PFSK-1 (cell line): Measurements from ENCODE around the gene DKK3.

Experiments
- POLR2AphosphoS5 ChIP-seq: IDR thresholded peaks from 2 replicates; pipeline ENCODE4 v1.6.1; 2012; ENCODE audit warnings: low read depth, mild to moderate bottlenecking, control low read depth, low read length, moderate library complexity
- REST ChIP-seq, 2 experiments: IDR thresholded peaks; 2 replicates each; pipeline versions ENCODE4 v1.6.1 to v1.8.0; 2011 to 2012; ENCODE audit warnings: low read depth in 2 of 2, low read length in 2 of 2, control low read depth in 1 of 2, inconsistent platforms in 1 of 2, mild to moderate bottlenecking in 1 of 2, moderate library complexity in 1 of 2; ENCODE audit not compliant: insufficient read depth in 1 of 2
- TAF1 ChIP-seq: IDR thresholded peaks from 2 replicates; pipeline ENCODE4 v1.6.1; 2012; ENCODE audit warnings: low read length, control low read depth, borderline replicate concordance; ENCODE audit not compliant: insufficient read depth

GRCh38 chr11:11985954-11986949 is 22.2 kb downstream of the DKK3 start:
- TF ChIP-seq TAF1: no peak
- no peak for TF ChIP-seq POLR2AphosphoS5
- TF ChIP-seq REST (IDR thresholded peaks at IDR 0.05; ENCODE audit: insufficient read depth in 1 of 2, low read depth in 2 of 2, low read length in 2 of 2): no peak
